Activated CD4-positive, alpha-beta T cell treated with anti-CD3 and anti-CD28 coated beads, Interleukin-2, amount 50 U/mL, for 24 hours (primary cell): ENCODE data around the gene NEO1.
"Not testable (repeated sequence)": the region's sequence is repeated elsewhere in the genome, so short reads cannot be mapped to it uniquely, and the experiment has no call there.

Experiments
- DNase-seq, 2 donors: peaks; one replicate each; pipeline ENCODE4 v3.0.0-alpha.2; 2020; ENCODE audit warnings: low read depth in 1 of 2, low spot score in 1 of 2

The NEO1 gene

GRCh38 chr15:73296609-73297353 is 244.5 kb downstream of the NEO1 start:
- DNase-seq = no peak

DNA sequence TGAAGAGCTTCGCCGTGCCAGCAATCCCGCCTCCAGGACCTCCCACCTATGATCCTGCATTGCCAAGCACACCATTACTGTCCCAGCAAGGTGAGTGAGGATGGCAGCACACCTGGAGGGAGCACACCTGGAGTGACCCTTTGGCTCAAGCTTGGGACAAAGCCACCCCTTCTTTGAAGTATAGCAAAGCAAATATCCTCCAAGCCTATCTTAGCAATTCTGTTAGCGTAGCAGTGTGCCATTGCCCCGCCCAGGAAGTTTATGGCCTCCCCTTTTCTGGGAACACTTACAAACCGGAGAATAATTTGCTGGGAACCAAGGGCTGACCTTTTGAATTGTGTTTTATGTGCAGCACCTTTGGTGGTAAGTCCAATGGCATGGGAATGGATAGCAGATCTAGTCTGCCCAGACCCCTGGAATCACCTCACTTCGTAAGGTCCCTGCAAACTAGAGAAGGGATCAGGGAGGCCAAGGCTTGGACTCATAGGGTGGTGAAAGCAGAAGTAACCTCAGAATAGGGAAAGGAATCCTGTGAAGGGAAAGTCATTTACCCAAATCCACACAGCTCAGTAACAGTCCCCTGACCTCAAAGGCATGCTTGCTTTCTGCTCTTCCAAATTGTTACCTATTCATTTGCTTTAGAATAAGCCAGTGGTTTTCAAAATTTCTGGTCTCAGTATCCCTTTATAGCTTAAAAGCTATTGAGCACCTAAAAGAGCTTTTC is 246.4 kb downstream of the NEO1 start:
- DNase-seq = no peak

DNA sequence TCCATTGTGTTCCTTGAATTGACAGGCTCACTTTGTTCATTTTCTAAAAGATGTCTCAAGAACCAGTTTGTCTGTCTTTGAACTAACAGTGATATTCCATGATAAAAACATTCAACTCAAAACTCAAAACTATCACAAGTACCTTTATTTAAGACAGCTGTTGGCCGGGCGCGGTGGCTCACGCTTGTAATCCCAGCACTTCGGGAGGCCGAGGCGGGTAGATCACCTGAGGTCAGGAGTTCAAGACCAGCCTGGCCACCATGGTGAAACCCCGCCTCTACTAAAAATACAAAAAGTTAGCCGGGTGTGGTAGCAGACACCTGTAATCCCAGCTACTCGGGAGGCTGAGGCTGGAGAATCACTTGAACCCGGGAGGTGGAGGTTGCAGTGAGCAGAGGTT is 248.0 kb downstream of the NEO1 start:
- not testable (repeated sequence) for DNase-seq

DNA sequence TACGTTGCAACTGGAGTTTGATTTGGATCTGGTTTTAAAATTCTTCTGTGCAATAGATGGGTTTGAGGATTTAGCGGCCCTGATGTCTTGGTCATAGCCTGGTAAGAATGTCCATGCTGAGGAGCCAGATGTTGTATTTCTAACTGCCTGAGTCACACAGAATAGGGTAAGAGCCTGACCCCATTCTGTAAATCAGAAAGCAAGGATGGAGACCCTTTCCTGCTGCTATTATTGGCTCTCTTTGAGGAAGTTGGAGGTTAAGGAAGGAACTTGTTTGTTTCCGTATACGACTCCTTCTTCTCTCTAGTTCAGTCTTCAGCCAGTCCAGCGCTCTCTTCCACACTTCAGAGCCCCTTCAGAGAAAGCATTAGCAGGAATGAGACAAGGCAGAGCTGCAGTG is 251.4 kb downstream of the NEO1 start:
- no peak for DNase-seq

GRCh38 chr15:73305331-73306211 is 253.3 kb downstream of the NEO1 start:
- DNase-seq = no peak

DNA sequence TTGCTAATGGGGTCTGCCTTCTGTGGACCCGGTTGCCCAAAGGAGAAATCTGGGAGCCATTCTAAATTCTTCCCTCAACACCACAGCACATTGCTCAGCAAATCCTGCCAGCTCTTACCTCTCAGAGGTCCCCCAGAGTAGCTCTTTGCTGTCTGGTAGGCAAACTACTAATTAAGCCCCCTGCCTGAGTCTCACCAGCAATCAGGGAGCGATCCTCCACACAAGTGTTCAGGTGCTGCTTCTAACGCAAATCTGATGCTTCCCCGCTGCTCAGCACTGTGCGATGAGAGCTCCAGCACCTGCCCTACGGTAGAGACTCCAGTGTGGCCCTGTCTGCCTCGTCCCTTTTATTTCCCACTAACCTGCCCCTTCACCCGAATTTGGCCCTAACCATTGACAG is 256.0 kb downstream of the NEO1 start:
- no peak for DNase-seq

DNA sequence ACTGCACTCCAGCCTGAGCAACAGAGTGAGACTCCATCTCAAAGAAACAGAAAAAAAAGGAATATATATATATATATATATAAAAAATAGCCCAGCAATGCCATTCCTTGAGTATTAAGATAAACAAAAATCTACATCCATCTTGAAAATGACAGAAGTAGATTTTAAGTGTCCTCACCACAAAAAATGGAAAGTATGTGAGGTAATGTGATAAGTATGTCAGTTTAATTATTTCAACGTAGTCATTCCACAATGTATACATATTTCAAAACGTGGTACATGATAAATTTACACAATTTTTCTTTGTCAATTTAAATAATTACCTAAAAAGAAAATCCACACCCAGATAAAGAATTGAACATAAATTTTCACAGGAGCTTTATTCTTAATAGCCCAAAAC is 261.6 kb downstream of the NEO1 start:
- no peak for DNase-seq

GRCh38 chr15:73317651-73318462 is 265.6 kb downstream of the NEO1 start:
- DNase-seq = no peak

DNA sequence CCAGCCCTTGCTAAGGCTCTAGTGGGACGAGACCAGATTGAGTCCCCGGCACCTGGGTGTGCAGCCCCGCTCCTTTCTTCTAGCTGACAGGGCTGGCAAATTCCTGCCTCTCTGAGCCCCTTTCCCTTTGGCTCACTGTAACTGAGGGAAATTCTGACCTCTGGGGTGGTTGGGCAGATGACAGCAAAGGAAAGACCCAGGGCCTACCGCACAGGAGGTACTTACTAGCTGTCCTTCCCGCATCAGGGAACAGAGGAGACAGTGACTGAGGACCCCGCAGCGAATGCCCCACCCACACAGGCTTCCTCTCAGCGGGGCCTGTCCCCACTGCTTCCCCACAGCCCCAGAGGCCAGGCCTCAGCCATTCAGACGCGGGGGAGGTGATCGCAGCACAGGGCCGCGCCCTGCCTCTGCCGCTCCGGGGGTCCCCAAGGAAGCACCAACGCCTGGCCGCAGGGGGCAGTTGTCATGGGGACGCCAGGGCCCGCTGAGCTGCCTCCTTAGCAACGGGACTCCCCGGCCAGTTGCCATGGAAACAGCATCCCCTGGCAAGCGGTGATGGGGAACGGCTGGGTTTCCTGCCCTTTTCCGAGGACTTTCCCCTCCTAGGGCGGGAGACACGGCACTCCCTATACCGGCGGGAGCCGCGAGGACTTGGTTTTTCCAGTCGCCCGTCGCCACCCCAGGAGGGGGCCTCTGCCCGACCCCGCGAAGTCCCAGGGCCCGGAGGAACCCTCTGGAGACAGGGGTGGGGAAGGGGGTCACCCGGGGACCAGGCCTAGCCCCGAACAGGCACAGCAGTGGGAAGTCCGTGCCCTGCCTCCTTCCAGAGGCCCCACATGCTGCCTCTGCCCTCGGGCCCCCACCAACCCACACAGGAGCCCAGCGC is 266.4 kb downstream of the NEO1 start:
- no peak for DNase-seq

- no peak for DNase-seq
These were observed 267.4 kb downstream of the NEO1 start for GRCh38 chr15:73319460-73320245.

- DNase-seq = no peak
These were observed 268.4 kb downstream of the NEO1 start for GRCh38 chr15:73320619-73321180.

- no peak for DNase-seq
These were observed 269.5 kb downstream of the NEO1 start for GRCh38 chr15:73321496-73322450.

GRCh38 chr15:73322665-73323373 is 270.6 kb downstream of the NEO1 start:
- DNase-seq = no peak

GRCh38 chr15:73323374-73323955 is 271.2 kb downstream of the NEO1 start:
- DNase-seq = no peak

DNA sequence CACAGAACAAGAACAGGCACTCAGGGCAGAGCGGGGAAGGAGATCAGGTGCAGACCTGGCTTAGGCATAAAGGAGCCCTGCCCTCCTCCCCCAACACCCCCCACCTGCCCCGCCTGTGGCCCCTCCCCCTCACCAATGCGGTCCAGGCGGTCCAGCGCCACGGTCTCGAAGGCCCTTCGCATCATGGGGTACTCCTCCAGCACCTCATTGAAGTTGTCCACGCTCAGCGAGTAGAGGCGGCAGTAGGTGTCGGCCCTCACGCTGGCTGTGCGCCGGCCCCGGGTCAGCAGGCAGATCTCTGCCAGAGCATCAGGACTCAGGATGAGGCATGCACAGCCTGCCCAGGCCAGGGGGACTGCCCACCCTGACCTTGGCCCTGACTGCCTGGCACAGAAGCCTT is 271.7 kb downstream of the NEO1 start:
- no peak for DNase-seq

DNA sequence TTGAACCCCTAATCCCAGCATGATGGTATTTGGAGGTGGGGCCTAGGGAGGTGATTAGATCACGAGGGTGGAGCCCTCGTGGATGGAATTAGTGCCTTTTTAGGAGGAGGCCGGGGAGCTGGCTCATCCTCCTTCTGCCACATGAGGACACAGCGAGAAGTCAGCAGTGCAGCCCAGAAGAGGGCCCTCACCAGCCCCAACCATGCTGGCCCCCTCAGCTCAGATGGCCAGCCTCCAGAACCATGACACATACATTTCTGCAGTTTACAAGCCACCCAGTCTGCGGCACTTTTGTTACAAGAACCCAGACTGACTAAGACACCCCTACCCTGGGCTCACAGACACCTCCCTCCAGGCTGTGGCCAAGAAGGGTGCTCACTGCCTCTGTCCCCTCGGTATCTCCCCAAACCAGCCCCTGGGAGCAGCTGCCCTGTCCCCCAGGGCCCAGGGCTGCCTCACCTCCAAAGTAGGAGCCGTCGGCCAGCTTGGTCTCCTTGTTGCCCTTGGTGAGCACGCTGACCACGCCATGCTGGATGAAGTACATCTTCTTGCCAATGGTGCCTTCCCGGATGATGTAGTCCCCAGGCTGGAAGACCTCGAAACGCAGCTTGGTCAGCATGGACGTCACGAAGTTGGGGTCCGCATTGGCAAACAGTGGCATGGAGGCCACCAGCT is 272.4 kb downstream of the NEO1 start:
- DNase-seq = no peak
